PFSK-1 (cell line): Measurements from ENCODE around the gene NUP133.

Experiments
- FOXP2 ChIP-seq: optimal IDR thresholded peaks from 2 replicates; pipeline ENCODE3; 2011; ENCODE audit warnings: borderline replicate concordance, control low read depth, inconsistent platforms; ENCODE audit not compliant: insufficient read depth; ENCODE audit errors: extremely low read length, extremely low read depth
- POLR2AphosphoS5 ChIP-seq: IDR thresholded peaks from 2 replicates; pipeline ENCODE4 v1.6.1; 2012; ENCODE audit warnings: low read depth, mild to moderate bottlenecking, control low read depth, low read length, moderate library complexity
- REST ChIP-seq, 2 experiments: IDR thresholded peaks; 2 replicates each; pipeline versions ENCODE4 v1.6.1 to v1.8.0; 2011 to 2012; ENCODE audit warnings: low read depth in 2 of 2, low read length in 2 of 2, control low read depth in 1 of 2, inconsistent platforms in 1 of 2, mild to moderate bottlenecking in 1 of 2, moderate library complexity in 1 of 2; ENCODE audit not compliant: insufficient read depth in 1 of 2
- SIN3A ChIP-seq: IDR thresholded peaks from 2 replicates; pipeline ENCODE4 v1.6.1; 2012; ENCODE audit warnings: mild to moderate bottlenecking, low read length, moderate library complexity, borderline replicate concordance; ENCODE audit not compliant: insufficient read depth
- TAF1 ChIP-seq: IDR thresholded peaks from 2 replicates; pipeline ENCODE4 v1.6.1; 2012; ENCODE audit warnings: low read length, control low read depth, borderline replicate concordance; ENCODE audit not compliant: insufficient read depth

Gene NUP133

GRCh38 chr1:229434641-229435051, 73.5 kb downstream of the NUP133 start:
- TF ChIP-seq TAF1 (no peak), FOXP2 (no peak), SIN3A (no peak), REST (IDR thresholded peaks at IDR 0.05; ENCODE audit: insufficient read depth in 1 of 2, low read depth in 2 of 2, low read length in 2 of 2) (no peak), POLR2AphosphoS5 (no peak)

GRCh38 chr1:229434005-229434640, 74.0 kb downstream of the NUP133 start, which contains the start of gene ACTA1:
Gene ACTA1 (minus strand): TSS chr1:229434094. CDS start chr1:229433115, 979 bp downstream.
- TF ChIP-seq REST (IDR thresholded peaks at IDR 0.05; ENCODE audit: insufficient read depth in 1 of 2, low read depth in 2 of 2, low read length in 2 of 2) (no peak), POLR2AphosphoS5 (no peak), SIN3A (no peak), FOXP2 (no peak), TAF1 (no peak)

- TF ChIP-seq REST (IDR thresholded peaks at IDR 0.05; ENCODE audit: insufficient read depth in 1 of 2, low read depth in 2 of 2, low read length in 2 of 2) (no peak), FOXP2 (no peak), SIN3A (no peak), POLR2AphosphoS5 (no peak), TAF1 (no peak)
Measured at GRCh38 chr1:229433364-229434004, 74.7 kb downstream of the NUP133 start.

- TF ChIP-seq POLR2AphosphoS5: no peak
- no peak for TF ChIP-seq REST (IDR thresholded peaks at IDR 0.05; ENCODE audit: insufficient read depth in 1 of 2, low read depth in 2 of 2, low read length in 2 of 2)
- TF ChIP-seq SIN3A: no peak
- no peak for TF ChIP-seq FOXP2
- no peak for TF ChIP-seq TAF1
Measured at GRCh38 chr1:229432905-229433304, 75.2 kb downstream of the NUP133 start.

- TF ChIP-seq TAF1: no peak
- TF ChIP-seq REST (IDR thresholded peaks at IDR 0.05; ENCODE audit: insufficient read depth in 1 of 2, low read depth in 2 of 2, low read length in 2 of 2): no peak
- TF ChIP-seq POLR2AphosphoS5: no peak
- no peak for TF ChIP-seq FOXP2
- TF ChIP-seq SIN3A: no peak
Measured at GRCh38 chr1:229432116-229432461, 76.1 kb downstream of the NUP133 start.
